Measurements from ENCODE around the gene TMEM129.

The TMEM129 gene

DNA sequence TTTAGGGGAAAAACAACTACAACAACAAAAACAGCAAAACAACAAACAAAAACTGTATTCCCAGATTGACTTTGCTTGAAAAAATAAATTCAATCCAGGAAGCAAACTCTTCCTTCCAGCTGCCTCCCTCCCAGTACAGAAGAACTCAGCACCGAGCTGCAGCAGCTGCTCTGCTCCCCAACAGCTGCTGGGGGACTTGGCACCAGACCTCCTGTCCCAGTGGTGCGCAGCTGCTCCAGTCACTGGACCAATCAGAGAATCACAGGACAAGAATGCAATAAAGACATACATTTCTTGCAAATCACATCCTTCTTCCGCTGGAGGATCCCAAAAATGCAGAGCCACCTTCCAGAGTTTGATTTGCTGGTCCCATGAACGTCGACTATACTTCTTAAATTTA lies 25.2 kb downstream of the TMEM129 start:
- Histone ChIP-seq H2AFZ (ENCODE audit: low read depth, low read length) (no peak overlapping the region), H3K36me3 (ENCODE audit: insufficient read depth, low read length) (peaks cover 98% of the 10 kb centered on the region), H4K20me1 (ENCODE audit: insufficient read depth, low read length) (peaks cover 60% of the 10 kb centered on the region), H3K27ac (ENCODE audit: low read length) (no peak overlapping the region), H3K27me3 (ENCODE audit: insufficient read depth, low read length, poor library complexity) (no peaks in the 10 kb centered on the region), H3K9me3 (ENCODE audit: insufficient read depth, low read length, severe bottlenecking) (no peaks in the 10 kb centered on the region), H3K4me2 (ENCODE audit: insufficient read depth, low read length) (no peak overlapping the region), H3K4me1 (ENCODE audit: insufficient read depth, low read length) (no peaks in the 10 kb centered on the region), H3K79me2 (ENCODE audit: insufficient read depth, low read length) (peaks cover 42% of the 10 kb centered on the region), H3K4me3 (ENCODE audit: low read depth in 1 of 2, low read length in 2 of 2) (no peak overlapping the region), H3K9ac (ENCODE audit: low read depth, low read length) (no peak overlapping the region)
- TF ChIP-seq EZH2 (IDR thresholded peaks at IDR 0.05; ENCODE audit: borderline replicate concordance, low read depth, low read length, severe bottlenecking) = no peak
- TF ChIP-seq, protein P1, sequence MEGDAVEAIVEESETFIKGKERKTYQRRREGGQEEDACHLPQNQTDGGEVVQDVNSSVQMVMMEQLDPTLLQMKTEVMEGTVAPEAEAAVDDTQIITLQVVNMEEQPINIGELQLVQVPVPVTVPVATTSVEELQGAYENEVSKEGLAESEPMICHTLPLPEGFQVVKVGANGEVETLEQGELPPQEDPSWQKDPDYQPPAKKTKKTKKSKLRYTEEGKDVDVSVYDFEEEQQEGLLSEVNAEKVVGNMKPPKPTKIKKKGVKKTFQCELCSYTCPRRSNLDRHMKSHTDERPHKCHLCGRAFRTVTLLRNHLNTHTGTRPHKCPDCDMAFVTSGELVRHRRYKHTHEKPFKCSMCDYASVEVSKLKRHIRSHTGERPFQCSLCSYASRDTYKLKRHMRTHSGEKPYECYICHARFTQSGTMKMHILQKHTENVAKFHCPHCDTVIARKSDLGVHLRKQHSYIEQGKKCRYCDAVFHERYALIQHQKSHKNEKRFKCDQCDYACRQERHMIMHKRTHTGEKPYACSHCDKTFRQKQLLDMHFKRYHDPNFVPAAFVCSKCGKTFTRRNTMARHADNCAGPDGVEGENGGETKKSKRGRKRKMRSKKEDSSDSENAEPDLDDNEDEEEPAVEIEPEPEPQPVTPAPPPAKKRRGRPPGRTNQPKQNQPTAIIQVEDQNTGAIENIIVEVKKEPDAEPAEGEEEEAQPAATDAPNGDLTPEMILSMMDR (IDR thresholded peaks at IDR 0.05; ENCODE audit: borderline replicate concordance, extremely low read depth, low read length, poor library complexity, severe bottlenecking) = no peak
- DNase-seq (no peak), ATAC-seq (ENCODE audit: insufficient read depth, low read depth) (no peak)

DNA sequence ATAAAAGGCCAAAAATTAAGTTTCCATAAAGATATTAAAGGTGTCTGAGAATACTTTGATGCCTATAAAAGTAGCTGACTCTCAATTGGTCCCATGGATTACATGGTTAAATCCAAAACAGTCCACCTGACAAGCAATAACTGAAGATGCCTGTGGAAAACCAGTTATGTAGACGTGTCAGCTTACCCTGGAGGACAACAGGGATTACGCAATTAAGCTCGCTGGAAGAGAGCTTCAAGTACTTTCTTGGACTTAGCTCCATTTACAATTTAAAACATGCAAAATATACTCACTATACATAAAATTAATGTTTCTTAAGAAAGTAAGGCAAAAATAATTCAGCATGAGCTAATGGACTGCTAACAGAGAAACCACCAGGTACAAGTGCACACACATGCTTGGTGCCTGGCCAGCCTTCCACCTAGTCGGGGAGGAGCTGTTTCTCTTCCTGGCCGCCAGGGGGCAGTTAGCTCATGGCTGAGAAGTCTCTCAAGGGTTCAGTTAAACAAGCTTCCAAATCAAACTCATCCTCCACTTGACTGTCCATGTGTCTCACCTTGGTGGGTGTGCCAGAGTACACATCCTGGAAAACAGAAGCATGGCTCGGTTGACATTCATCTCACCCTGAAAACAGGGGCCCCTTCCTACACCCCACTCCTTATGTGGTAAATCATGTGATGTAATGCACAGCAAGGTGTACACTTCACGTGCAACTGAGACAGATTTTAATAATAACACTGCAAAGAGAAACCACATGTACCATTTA lies 27.8 kb downstream of the TMEM129 start:
- DNase-seq (peak; percentile 75), ATAC-seq (ENCODE audit: insufficient read depth, low read depth) (peak; percentile 91)
- H3K4me1 ChIP-seq (ENCODE audit: insufficient read depth, low read length) = no peaks in the 10 kb centered on the region
- H3K9ac ChIP-seq (ENCODE audit: low read depth, low read length) = no peak overlapping the region
- TF ChIP-seq EZH2 (IDR thresholded peaks at IDR 0.05; ENCODE audit: borderline replicate concordance, low read depth, low read length, severe bottlenecking) = no peak
- TF ChIP-seq, protein P1 (IDR thresholded peaks at IDR 0.05; ENCODE audit: borderline replicate concordance, extremely low read depth, low read length, poor library complexity, severe bottlenecking) = peak; percentile 96
- H3K9me3 ChIP-seq (ENCODE audit: insufficient read depth, low read length, severe bottlenecking) = no peaks in the 10 kb centered on the region
- H3K4me3 ChIP-seq (ENCODE audit: low read depth in 1 of 2, low read length in 2 of 2) = no peak overlapping the region
- H4K20me1 ChIP-seq (ENCODE audit: insufficient read depth, low read length) = peaks cover 47% of the 10 kb centered on the region
- H3K4me2 ChIP-seq (ENCODE audit: insufficient read depth, low read length) = no peak overlapping the region
- H3K27me3 ChIP-seq (ENCODE audit: insufficient read depth, low read length, poor library complexity) = no peaks in the 10 kb centered on the region
- peaks cover 18% of the 10 kb centered on the region for H3K79me2 ChIP-seq (ENCODE audit: insufficient read depth, low read length)
- H3K27ac ChIP-seq (ENCODE audit: low read length) = no peak overlapping the region; the same call in 1 of the 2 replicates
- H3K36me3 ChIP-seq (ENCODE audit: insufficient read depth, low read length) = peaks cover 79% of the 10 kb centered on the region
- no peak overlapping the region for H2AFZ ChIP-seq (ENCODE audit: low read depth, low read length)

DNA sequence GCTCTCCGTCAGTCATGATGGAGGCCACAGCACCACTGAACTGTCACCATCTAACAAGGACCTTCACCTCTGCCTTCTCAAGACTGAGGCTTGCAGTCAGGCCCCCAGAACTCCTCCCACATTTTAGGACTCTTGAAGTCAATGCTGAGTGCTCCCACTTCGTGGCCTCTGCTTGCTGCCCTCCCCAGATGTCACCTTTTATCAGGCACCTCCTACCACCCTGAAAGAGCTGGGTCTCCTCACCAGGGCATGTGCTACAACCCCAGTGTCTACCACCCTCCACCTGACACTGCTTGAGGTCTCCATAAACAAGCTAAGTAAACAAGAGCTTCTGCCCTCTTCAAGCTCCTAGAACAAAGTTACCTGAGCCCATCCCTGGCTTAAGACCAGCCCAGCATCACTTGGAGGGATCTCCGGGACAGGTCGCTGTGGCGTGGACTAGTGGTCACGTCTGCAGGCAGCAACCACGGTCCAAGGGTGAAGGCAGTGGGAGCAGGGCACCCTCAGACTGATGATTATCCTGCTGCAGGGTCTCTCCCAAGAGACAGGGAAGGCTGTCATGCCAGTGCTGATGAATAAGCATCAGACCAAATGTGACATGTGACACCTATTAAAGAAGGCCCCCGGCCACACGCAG lies 29.3 kb downstream of the TMEM129 start:
- Histone ChIP-seq H4K20me1 (ENCODE audit: insufficient read depth, low read length) (peaks cover 41% of the 10 kb centered on the region), H3K27me3 (ENCODE audit: insufficient read depth, low read length, poor library complexity) (no peaks in the 10 kb centered on the region), H3K9ac (ENCODE audit: low read depth, low read length) (no peak overlapping the region), H3K9me3 (ENCODE audit: insufficient read depth, low read length, severe bottlenecking) (no peaks in the 10 kb centered on the region), H3K4me1 (ENCODE audit: insufficient read depth, low read length) (no peaks in the 10 kb centered on the region), H3K27ac (ENCODE audit: low read length) (no peak overlapping the region), H3K4me3 (ENCODE audit: low read depth in 1 of 2, low read length in 2 of 2) (no peak overlapping the region), H3K79me2 (ENCODE audit: insufficient read depth, low read length) (peaks cover 8% of the 10 kb centered on the region), H2AFZ (ENCODE audit: low read depth, low read length) (no peak overlapping the region), H3K4me2 (ENCODE audit: insufficient read depth, low read length) (no peak overlapping the region), H3K36me3 (ENCODE audit: insufficient read depth, low read length) (peaks cover 66% of the 10 kb centered on the region)
- ATAC-seq (ENCODE audit: insufficient read depth, low read depth) (no peak), DNase-seq (no peak)
- TF ChIP-seq, protein P1 (IDR thresholded peaks at IDR 0.05; ENCODE audit: borderline replicate concordance, extremely low read depth, low read length, poor library complexity, severe bottlenecking) = no peak
- TF ChIP-seq EZH2 (IDR thresholded peaks at IDR 0.05; ENCODE audit: borderline replicate concordance, low read depth, low read length, severe bottlenecking) = no peak
